Astrocyte (in vitro differentiated cells and primary cell): ENCODE results near the gene YTHDF1.
A peak's percentile ranks its signal among the peaks of the same experiment; 100 is the strongest.

Source experiments
- EZH2 ChIP-seq: IDR thresholded peaks from 2 replicates; pipeline ENCODE4 v1.6.1; 2012; ENCODE audit warnings: mild to moderate bottlenecking, low read length, inconsistent platforms; ENCODE audit not compliant: insufficient read depth
- TF ChIP-seq, protein P1 (sequence below): IDR thresholded peaks from 2 replicates; pipeline ENCODE4 v1.5.1; 2011; ENCODE audit warnings: low read depth, mild to moderate bottlenecking, inconsistent platforms, low read length, moderate library complexity; ENCODE audit not compliant: insufficient read depth

DNA sequence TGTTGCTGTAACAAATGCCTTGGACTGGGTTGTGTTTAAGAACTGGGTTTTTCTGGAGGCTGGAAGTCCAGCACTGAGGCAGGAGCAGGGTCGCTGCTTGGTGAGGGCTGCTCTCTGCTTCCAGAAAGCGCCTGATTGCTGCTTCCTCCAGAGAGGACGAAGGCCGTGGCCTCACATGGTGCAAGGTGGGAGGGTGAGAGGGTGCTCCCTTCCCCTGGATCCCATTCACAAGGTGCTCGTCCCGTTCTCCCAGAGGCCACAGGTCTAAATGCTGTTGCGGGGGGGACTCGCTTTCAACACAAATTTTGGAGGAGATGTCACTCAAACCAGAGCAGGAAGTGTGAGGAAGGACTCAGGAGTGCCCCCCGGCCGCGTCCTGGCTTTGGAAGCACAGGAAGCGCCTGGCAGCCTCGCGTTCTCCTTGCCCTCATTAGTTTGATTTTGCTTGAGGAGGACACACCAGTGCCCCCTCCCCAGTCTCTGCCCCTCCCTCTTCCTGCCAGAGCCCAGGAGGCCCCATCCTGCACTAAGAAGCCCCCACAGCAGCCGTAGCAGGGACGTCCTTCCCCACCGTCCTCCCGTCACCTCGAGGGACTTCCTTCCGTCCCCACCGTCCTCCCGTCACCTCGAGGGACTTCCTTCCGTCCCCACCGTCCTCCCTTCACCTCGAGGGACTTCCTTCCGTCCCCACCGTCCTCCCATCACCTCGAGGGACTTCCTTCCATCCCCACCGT, 46.0 kb upstream of the YTHDF1 start:
- TF ChIP-seq, protein P1, sequence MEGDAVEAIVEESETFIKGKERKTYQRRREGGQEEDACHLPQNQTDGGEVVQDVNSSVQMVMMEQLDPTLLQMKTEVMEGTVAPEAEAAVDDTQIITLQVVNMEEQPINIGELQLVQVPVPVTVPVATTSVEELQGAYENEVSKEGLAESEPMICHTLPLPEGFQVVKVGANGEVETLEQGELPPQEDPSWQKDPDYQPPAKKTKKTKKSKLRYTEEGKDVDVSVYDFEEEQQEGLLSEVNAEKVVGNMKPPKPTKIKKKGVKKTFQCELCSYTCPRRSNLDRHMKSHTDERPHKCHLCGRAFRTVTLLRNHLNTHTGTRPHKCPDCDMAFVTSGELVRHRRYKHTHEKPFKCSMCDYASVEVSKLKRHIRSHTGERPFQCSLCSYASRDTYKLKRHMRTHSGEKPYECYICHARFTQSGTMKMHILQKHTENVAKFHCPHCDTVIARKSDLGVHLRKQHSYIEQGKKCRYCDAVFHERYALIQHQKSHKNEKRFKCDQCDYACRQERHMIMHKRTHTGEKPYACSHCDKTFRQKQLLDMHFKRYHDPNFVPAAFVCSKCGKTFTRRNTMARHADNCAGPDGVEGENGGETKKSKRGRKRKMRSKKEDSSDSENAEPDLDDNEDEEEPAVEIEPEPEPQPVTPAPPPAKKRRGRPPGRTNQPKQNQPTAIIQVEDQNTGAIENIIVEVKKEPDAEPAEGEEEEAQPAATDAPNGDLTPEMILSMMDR: no peak
- peak; percentile 57 for TF ChIP-seq EZH2
